ENCODE data around the gene GCGR. TPM values are rescaled to one million over a fixed set of nuclear protein-coding genes. Genes with fewer than 3 reads are reported as not detected.

The GCGR gene
- total and polyA plus RNA-seq, 2 of the 13 experiments (the other 11 are each of a cell fraction or from before 2014, with no cell fraction given) = 0.04 to 0.13 TPM

- TF ChIP-seq ZNF687 (CRISPR knock-in tag; IDR thresholded peaks at IDR 0.05) (peak; percentile 20), ZNF296 (CRISPR knock-in tag; conservative IDR thresholded peaks at IDR 0.05) (0 out of 2 replicates have a peak, but pooled peaks have one; percentile 44), ISL2 (CRISPR knock-in tag; IDR thresholded peaks at IDR 0.05) (no peak), RAD21 (CRISPR knock-in tag; IDR thresholded peaks at IDR 0.05) (peak; percentile 58), SNRNP70 (IDR thresholded peaks at IDR 0.05; ENCODE audit: low read depth, low read length) (no peak), MNT (IDR thresholded peaks at IDR 0.05) (0 out of 2 replicates have a peak, but pooled peaks have one; percentile 7), NR2F2 (IDR thresholded peaks at IDR 0.05; ENCODE audit: borderline replicate concordance, low read depth) (no peak), FOXO1 (CRISPR knock-in tag; IDR thresholded peaks at IDR 0.05) (no peak)
These were observed 22.0 kb downstream of the GCGR start (continued) for GRCh38 chr17:81825841-81826466.

All from HepG2 (cell line).